EL (cell line): Measurements from ENCODE around the gene CYTH3.
"Not testable (repeated sequence)": the region's sequence is repeated elsewhere in the genome, so short reads cannot be mapped to it uniquely, and the experiment has no call there.

Experiments
- DNase-seq: peaks from one replicate; pipeline ENCODE4 v3.0.0-alpha.2; 2016

CYTH3 gene

GRCh38 chr7:6227294-6227846 lies 45.1 kb downstream of the CYTH3 start:
- DNase-seq: peak; percentile 50

- peak; percentile 69 for DNase-seq
Measured at GRCh38 chr7:6226194-6226799, 46.1 kb downstream of the CYTH3 start.

DNA sequence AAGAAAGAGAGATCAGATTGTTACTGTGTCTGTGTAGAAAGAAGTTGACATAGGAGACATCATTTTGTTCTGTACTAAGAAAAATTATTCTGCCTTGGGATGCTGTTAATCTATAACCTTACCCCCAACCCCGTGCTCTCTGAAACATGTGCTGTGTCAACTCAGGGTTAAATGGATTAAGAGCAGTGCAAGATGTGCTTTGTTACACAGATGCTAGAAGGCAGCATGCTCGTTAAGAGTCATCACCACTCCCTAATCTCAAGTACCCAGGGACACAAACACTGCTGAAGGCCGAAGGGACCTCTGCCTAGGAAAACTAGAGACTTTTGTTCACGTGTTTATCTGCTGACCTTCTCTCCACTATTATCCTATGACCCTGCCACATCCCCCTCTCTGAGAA lies 49.0 kb downstream of the CYTH3 start:
- not testable (repeated sequence) for DNase-seq

GRCh38 chr7:6223010-6223409 lies 49.4 kb downstream of the CYTH3 start:
- not testable (repeated sequence) for DNase-seq

DNA sequence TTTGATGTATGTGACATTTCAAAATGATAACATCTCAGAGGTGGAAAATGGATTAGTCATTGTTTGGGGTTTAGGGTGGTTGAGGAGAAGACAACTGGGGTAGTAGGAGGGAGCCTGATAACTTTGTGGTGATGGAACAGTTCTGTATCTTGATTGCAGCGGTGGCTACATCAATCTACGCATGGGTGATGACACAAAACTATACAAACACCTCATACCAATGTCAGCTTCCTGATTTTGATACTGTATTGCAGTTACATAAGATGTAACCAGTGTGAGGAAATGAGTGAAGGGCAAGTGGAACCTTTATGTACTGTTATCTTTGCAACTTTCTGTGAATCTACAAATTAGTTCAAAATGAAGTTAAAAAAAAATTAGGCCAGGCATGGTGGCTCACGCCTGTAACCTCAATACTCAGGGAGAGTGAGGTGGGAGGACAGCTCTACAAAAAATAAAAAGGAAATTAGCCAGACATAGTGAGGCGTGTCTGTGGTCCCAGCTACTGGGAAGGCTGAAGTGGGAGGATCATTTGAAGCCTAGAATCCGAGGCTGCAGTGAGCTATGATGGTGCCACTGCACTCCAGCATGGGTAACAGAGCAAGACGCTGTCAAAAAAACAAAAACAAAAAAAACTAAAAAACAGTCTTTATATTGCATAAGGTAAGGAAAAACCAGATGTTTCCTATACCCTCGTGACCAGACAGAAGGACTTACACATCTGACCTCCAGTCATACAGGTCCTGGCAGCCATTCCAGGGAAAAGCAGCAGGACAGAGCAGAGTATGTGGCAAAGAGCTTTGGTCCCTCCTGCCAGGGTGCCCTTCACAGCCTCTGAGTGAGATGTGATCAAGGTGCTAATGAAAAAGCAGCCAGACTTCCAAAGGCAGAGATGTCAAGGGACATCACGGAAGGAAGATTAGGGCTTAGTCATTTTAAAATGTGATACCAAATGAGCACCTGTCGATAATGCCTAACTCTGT lies 50.8 kb downstream of the CYTH3 start:
- DNase-seq: no peak

- no peak for DNase-seq
Measured at GRCh38 chr7:6218329-6218728, 54.1 kb downstream of the CYTH3 start.

DNA sequence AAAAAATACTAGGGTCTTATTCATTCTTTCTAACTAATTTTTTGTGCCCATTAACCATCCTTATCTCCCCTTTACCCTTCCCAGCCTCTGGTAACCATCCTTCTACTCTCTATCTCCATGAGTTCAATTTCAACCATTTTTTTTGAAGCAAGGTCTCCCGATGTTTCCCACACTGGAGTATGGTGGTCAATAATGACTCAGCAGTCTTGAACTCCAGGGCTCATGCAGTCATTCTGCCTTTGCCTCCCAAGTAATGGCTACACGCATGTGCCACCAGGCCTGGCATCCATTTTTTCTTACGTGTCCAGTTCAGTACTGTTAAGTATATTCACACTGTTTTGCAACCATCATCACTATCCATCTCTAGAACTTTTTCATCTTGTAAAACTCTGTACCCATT lies 60.4 kb downstream of the CYTH3 start:
- no peak for DNase-seq

GRCh38 chr7:6210621-6211372 lies 61.6 kb downstream of the CYTH3 start:
- DNase-seq: no peak

- no peak for DNase-seq
Measured at GRCh38 chr7:6209340-6209739, 63.1 kb downstream of the CYTH3 start.

DNA sequence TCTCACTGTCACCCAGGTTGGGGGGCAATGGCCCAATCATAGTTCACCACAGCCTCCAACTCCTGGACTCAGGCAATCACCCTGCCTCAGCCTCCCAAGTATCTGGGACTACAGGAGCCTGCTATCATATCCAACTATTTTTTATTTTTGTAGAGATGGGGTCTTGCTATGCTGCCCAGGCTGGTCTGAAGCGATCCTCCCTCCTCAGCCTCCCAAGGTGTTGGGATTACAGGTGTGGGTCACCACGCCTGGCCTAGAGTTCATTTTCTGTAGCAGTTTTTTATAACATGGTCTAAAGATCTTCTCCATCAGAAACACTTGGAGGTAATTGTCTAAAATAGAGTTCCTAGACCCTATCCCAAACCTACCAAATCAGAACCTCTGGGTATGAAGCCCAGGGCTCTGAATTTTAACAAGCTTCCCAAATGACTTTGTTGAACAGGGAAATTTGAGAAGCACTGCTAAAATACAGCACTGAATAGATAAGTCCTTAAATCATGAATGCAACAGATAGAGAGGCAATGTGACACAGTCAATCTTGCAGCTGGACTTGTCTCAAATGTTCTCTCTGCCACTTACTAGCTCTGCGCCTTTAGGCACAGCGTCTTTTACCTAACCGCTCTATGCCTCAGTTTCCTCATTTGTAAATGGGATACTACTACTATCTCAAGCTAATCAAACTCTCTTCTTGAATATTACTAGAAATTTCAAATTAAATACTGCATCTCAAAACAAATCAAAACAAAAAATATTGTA lies 63.7 kb downstream of the CYTH3 start:
- DNase-seq: no peak

DNA sequence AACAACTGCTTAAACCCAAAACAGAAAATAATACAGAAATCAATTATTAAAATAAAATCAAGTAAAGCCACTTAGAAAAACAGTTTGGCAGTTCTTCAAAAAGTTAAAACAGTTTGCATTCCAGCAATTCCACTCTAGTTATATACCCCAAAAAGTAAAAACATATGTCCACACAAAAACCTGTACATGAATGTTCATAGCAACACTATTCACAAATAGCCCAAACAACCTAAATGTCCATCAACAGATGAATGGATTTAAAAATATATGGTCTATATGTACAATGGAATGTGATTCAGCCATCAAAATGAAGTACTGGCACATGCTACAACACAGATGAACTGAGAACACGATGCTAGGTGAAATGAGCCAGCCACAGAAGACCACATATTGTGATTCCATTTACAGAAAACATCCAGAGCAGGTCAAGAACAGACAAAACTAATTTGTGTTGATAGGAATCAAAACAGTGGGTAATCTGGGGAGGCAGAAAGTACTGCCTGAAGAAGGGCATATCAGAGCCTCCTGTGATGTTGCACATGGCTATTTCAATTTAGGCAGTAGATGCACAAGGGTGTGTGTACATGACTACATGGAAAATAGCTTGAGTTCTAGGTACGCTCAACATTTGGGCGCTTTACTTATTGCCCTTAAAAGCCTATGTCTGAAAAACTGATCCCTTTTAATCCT lies 66.3 kb downstream of the CYTH3 start:
- peak; percentile 46 for DNase-seq

- DNase-seq: no peak
Measured at GRCh38 chr7:6203381-6203780, 69.0 kb downstream of the CYTH3 start.

GRCh38 chr7:6202117-6202516 lies 70.3 kb downstream of the CYTH3 start:
- DNase-seq: no peak

DNA sequence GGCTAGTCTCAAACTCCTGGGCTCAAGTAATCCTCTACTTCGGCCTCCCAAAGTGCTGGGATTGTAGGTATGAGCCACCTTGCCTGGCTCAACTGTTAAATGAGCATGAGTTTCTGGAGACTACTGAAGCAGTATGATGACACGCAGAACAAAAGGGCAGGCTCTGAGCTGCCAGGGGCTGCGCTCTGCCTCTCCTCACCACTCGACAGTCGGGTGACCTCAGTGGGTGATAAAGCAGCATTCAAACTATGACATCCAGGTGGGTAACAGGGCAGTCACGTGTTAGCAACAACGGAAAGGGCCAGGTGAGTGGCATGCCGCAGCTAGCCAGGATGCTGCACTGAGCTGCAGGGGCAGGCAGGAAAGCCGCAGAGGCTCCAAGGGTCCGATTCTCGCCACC lies 71.5 kb downstream of the CYTH3 start:
- DNase-seq: no peak

GRCh38 chr7:6198689-6199595 lies 73.5 kb downstream of the CYTH3 start:
- no peak for DNase-seq

DNA sequence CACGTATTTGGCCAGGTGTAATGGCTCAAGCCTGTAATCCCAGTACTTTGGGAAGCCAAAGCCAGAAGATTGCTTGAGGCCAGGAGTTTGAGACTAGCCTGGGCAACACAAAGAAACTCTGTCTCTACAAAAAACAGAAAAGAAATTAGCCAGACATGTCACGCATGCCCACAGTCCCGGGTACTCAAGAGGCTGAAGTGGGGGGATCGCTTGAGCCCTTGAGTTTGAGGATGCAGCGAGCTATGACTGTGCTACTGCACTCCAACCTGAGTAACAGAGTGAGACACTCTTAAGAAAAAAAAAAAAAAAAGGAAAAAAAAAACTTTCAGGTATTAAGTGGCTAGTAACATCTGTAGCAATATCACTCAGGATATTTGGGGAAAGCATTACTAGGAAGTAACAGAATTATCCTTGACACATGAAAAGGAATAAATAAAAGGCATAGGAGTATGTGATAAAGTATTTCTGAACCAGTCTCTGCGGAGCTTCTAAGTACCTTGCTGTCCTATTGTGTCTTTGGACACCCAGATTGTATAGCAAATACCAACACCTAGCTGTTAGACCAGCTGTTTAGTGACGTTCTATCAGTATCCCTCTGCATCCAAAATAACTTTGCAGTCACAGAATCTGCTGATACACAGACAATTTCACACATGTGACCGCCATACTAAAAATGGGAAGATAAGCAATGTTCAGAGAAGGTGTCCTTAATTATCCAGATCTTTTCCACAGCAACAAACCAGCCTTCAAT lies 74.4 kb downstream of the CYTH3 start:
- DNase-seq: no peak

- DNase-seq: no peak
Measured at GRCh38 chr7:6193709-6194108, 78.7 kb downstream of the CYTH3 start.

- DNase-seq: not testable (repeated sequence)
Measured at GRCh38 chr7:6190563-6190962, 81.9 kb downstream of the CYTH3 start.

- DNase-seq: no peak
Measured at GRCh38 chr7:6188389-6188788, 84.0 kb downstream of the CYTH3 start.

GRCh38 chr7:6186577-6186976 lies 85.8 kb downstream of the CYTH3 start:
- no peak for DNase-seq
